Raji (cell line): ENCODE measurements around the gene PRKD2.

Source experiments
- POLR2A ChIP-seq: IDR thresholded peaks from 2 replicates; pipeline ENCODE4 v1.6.1; 2011; ENCODE audit warnings: low read depth, low read length, control low read depth; ENCODE audit not compliant: insufficient read depth

PRKD2 gene

DNA sequence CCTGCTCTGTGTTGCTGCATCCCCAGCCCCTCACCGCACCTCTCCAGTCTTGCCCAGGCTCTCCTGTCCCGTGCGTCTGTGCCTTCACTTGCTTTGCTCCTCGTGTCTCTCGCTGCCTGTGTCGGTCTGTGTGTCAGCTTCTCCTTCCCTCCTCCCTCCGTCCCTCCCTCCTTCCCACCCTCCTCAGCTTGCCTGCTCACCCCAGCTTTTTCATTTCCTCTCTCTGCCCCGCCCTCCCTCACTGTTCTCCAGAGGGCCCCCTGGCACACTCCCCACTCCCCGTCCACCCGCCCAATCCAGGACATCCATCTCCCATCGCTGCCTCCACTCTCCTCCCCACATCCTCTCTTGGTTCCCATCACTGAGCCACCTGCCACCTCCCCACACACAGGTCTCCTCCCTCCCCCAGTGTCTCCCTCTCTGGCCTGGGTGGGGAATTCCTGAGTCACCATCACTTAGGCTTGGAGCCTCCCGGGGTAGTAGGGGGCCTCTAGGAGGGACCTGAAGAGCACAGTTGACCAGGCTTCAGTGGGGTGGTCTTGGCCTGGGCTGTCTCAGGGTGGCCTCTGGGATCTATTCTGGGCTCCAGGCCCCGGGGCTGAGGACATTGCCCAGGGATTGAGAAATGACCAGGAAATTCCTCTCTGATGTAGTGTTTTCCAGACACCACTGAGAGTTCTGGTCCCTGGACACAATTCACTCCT lies 91.8 kb downstream of the PRKD2 start, which contains the start of gene PTGIR:
PTGIR (minus strand) TSS at position 132 of the 704 bp plus-strand sequence. CDS start 864 bp downstream, outside the sequence.
- TF ChIP-seq POLR2A: no peak
